ENCODE results near the gene TRMT11. TPM values are rescaled to one million over a fixed set of nuclear protein-coding genes. Genes with fewer than 3 reads are reported as not detected.

The TRMT11 gene
- total and polyA plus RNA-seq, 2 donors from 2014 or later: 10.6 to 25.1 TPM

DNA sequence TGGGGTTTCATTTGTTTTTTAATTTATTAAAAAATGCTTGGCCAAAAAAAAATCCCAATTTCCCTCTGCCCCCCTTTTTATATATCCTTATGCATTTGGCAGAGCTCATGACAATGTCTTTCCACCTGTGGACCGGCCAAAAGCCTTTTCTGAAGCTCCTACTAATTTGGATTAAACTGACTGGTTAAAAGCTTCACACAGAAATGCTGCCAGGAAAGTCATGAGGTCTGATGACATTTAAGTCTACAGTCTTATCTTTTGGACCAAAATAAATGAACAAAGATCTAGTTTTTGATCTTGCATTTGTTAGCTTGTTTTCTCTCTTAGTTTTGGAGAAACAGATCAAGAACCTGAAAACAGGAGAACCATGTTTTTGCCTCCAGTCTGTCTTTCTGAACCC is 66.1 kb downstream of the TRMT11 start:
- H3K4me3 ChIP-seq (ENCODE audit: low read length in 3 of 3): no peak overlapping the region
- TF ChIP-seq, protein P1, sequence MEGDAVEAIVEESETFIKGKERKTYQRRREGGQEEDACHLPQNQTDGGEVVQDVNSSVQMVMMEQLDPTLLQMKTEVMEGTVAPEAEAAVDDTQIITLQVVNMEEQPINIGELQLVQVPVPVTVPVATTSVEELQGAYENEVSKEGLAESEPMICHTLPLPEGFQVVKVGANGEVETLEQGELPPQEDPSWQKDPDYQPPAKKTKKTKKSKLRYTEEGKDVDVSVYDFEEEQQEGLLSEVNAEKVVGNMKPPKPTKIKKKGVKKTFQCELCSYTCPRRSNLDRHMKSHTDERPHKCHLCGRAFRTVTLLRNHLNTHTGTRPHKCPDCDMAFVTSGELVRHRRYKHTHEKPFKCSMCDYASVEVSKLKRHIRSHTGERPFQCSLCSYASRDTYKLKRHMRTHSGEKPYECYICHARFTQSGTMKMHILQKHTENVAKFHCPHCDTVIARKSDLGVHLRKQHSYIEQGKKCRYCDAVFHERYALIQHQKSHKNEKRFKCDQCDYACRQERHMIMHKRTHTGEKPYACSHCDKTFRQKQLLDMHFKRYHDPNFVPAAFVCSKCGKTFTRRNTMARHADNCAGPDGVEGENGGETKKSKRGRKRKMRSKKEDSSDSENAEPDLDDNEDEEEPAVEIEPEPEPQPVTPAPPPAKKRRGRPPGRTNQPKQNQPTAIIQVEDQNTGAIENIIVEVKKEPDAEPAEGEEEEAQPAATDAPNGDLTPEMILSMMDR (IDR thresholded peaks at IDR 0.05; ENCODE audit: borderline replicate concordance, extremely low read depth, insufficient read depth): no peak
- intact Hi-C loops (cut with DNase I): no loop called here
- H3K36me3 ChIP-seq (ENCODE audit: control insufficient read depth in 2 of 3, insufficient read depth in 3 of 3, low read length in 3 of 3): peaks cover 0 to 10% (median 3%) of the 10 kb centered on the region in 3 donors
- DNase-seq (no peak), FAIRE-seq (no peak)
- H3K9ac ChIP-seq (ENCODE audit: low read length in 3 of 3): no peak overlapping the region
- H3K4me1 ChIP-seq (ENCODE audit: control insufficient read depth in 2 of 3, insufficient read depth in 2 of 3, low read depth in 1 of 3, low read length in 3 of 3): no peaks in the 10 kb centered on the region
- H3K27ac ChIP-seq (ENCODE audit: low read depth in 2 of 2, low read length in 2 of 2): no peak overlapping the region
- no peaks in the 10 kb centered on the region for H3K27me3 ChIP-seq (ENCODE audit: control insufficient read depth, insufficient read depth, low read length)
- H3K9me3 ChIP-seq (ENCODE audit: control insufficient read depth in 2 of 3, insufficient read depth in 1 of 3, low read length in 3 of 3): no peaks in the 10 kb centered on the region

DNA sequence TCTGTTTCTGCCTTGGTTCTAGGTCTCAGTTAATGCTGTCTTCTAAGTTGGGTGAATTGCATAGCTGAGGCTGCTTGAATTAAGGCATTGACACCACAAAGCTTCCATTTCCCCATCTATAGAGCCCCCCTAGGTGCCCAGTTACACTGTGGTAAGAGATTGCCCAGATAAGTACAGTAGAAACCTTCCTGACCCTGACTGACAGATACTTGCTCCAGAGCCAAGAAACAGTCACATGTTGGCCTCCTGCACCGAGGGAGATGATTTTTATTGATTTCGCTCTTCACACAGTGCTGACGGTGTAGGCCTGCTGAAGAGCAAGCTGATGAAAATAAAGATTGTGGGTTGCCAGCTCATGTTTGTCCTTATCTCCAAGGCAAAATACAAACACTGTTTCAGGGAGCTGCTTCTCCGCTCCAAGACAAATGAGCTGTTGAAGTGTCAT is 67.9 kb downstream of the TRMT11 start:
- H3K4me3 ChIP-seq (ENCODE audit: low read length in 3 of 3): no peak overlapping the region
- no peaks in the 10 kb centered on the region for H3K27me3 ChIP-seq (ENCODE audit: control insufficient read depth, insufficient read depth, low read length)
- no peaks in the 10 kb centered on the region for H3K9me3 ChIP-seq (ENCODE audit: control insufficient read depth in 2 of 3, insufficient read depth in 1 of 3, low read length in 3 of 3)
- no peak overlapping the region for H3K9ac ChIP-seq (ENCODE audit: low read length in 3 of 3)
- intact Hi-C loops (cut with DNase I): no loop called here
- no peaks in the 10 kb centered on the region for H3K4me1 ChIP-seq (ENCODE audit: control insufficient read depth in 2 of 3, insufficient read depth in 2 of 3, low read depth in 1 of 3, low read length in 3 of 3)
- TF ChIP-seq, protein P1 (IDR thresholded peaks at IDR 0.05; ENCODE audit: borderline replicate concordance, extremely low read depth, insufficient read depth): no peak
- FAIRE-seq: no peak
- no peak overlapping the region for H3K27ac ChIP-seq (ENCODE audit: low read depth in 2 of 2, low read length in 2 of 2)
- no peak for DNase-seq
- H3K36me3 ChIP-seq (ENCODE audit: control insufficient read depth in 2 of 3, insufficient read depth in 3 of 3, low read length in 3 of 3): peaks cover 0 to 3% (median 3%) of the 10 kb centered on the region in 3 donors

DNA sequence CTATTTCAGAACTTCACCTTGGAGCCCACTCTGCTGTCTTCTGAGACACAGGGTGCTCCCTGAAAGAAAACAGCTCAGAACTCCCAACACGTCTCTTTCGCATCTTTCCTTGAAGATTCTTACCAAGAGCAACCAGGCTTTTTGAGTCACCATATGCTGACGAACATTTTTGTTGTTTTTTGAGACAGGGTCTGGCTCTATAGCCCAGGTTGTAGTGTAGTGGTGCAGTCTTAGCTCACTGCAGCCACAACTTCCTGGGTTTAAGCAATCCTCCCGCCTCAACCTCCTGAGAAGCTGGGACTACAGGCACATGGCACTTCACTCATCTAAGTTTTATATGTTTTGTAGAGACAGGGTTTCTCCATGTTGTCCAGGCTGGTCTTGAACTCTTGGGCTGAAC is 68.5 kb downstream of the TRMT11 start:
- TF ChIP-seq, protein P1 (IDR thresholded peaks at IDR 0.05; ENCODE audit: borderline replicate concordance, extremely low read depth, insufficient read depth): no peak
- DNase-seq (no peak), FAIRE-seq (no peak)
- no peaks in the 10 kb centered on the region for H3K4me1 ChIP-seq (ENCODE audit: control insufficient read depth in 2 of 3, insufficient read depth in 2 of 3, low read depth in 1 of 3, low read length in 3 of 3)
- H3K27ac ChIP-seq (ENCODE audit: low read depth in 2 of 2, low read length in 2 of 2): no peak overlapping the region
- no peak overlapping the region for H3K9ac ChIP-seq (ENCODE audit: low read length in 3 of 3)
- H3K36me3 ChIP-seq (ENCODE audit: control insufficient read depth in 2 of 3, insufficient read depth in 3 of 3, low read length in 3 of 3): peaks cover 0 to 3% (median 3%) of the 10 kb centered on the region in 3 donors
- no peaks in the 10 kb centered on the region for H3K27me3 ChIP-seq (ENCODE audit: control insufficient read depth, insufficient read depth, low read length)
- H3K9me3 ChIP-seq (ENCODE audit: control insufficient read depth in 2 of 3, insufficient read depth in 1 of 3, low read length in 3 of 3): no peaks in the 10 kb centered on the region
- intact Hi-C loops (cut with DNase I): no loop called here
- H3K4me3 ChIP-seq (ENCODE audit: low read length in 3 of 3): no peak overlapping the region

DNA sequence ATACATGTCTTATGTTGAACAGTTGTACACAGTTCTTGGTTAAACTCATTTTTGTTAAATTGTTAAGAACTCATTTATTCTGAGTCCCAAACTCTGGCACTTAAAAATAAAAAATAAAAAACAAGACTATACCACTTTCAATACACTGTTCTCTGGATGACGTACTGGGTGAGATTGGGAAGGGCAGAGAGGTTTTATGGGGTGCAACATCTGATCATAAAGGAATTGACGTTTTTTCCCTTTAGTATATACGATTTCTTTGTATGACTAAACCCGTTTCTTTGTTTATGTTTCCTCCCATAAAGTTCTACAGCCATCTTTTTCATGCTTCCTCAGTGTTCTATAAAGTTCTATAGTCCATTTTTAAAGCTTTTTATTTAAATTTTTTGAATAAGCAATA is 69.1 kb downstream of the TRMT11 start:
- DNase-seq: no peak
- Histone ChIP-seq H3K9ac (ENCODE audit: low read length in 3 of 3) (no peak overlapping the region), H3K9me3 (ENCODE audit: control insufficient read depth in 2 of 3, insufficient read depth in 1 of 3, low read length in 3 of 3) (no peaks in the 10 kb centered on the region), H3K27me3 (ENCODE audit: control insufficient read depth, insufficient read depth, low read length) (no peaks in the 10 kb centered on the region), H3K36me3 (ENCODE audit: control insufficient read depth in 2 of 3, insufficient read depth in 3 of 3, low read length in 3 of 3) (peaks cover 0 to 4% (median 3%) of the 10 kb centered on the region in 3 donors), H3K4me3 (ENCODE audit: low read length in 3 of 3) (no peak overlapping the region), H3K4me1 (ENCODE audit: control insufficient read depth in 2 of 3, insufficient read depth in 2 of 3, low read depth in 1 of 3, low read length in 3 of 3) (no peaks in the 10 kb centered on the region), H3K27ac (ENCODE audit: low read depth in 2 of 2, low read length in 2 of 2) (no peak overlapping the region)
- FAIRE-seq: no peak
- TF ChIP-seq, protein P1 (IDR thresholded peaks at IDR 0.05; ENCODE audit: borderline replicate concordance, extremely low read depth, insufficient read depth): no peak
- intact Hi-C loops (cut with DNase I): no loop called here
